Immature natural killer cell (primary cell): ENCODE data around the gene B4GALNT4. TPM values are rescaled to one million over a fixed set of nuclear protein-coding genes. Genes with fewer than 3 reads are reported as not detected.
"Not testable (repeated sequence)": the region's sequence is repeated elsewhere in the genome, so short reads cannot be mapped to it uniquely, and the experiment has no call there.

ENCODE experiments used
- DNase-seq, 3 donors: peaks; one replicate each; pipeline ENCODE4 v3.0.0; 2022; ENCODE audit warnings: mixed read lengths in 1 of 3
- H3K27ac Mint-ChIP-seq, 6 donors: one replicate each; pipeline ENCODE4 v1.8.0; 2020; ENCODE audit warnings: mixed read lengths in 6 of 6, mild to moderate bottlenecking in 5 of 6, inconsistent platforms in 4 of 6, moderate library complexity in 3 of 6
- H3K27me3 Mint-ChIP-seq, 3 donors: one replicate each; pipeline ENCODE4 v1.8.0; 2020 to 2021; ENCODE audit warnings: low read depth in 3 of 3, mild to moderate bottlenecking in 3 of 3, mixed read lengths in 3 of 3, moderate library complexity in 3 of 3, inconsistent platforms in 1 of 3
- H3K36me3 Mint-ChIP-seq, 3 donors: one replicate each; pipeline ENCODE4 v1.8.0; 2020; ENCODE audit warnings: mixed read lengths in 3 of 3, inconsistent platforms in 2 of 3, mild to moderate bottlenecking in 2 of 3
- H3K4me1 Mint-ChIP-seq, 2 donors: one replicate each; pipeline ENCODE4 v1.8.0; 2020; ENCODE audit warnings: inconsistent platforms in 2 of 2, mild to moderate bottlenecking in 2 of 2, mixed read lengths in 2 of 2, moderate library complexity in 1 of 2
- H3K4me3 Mint-ChIP-seq, 5 donors: one replicate each; pipeline ENCODE4 v1.8.0; 2020; ENCODE audit warnings: mild to moderate bottlenecking in 5 of 5, mixed read lengths in 5 of 5, inconsistent platforms in 3 of 5, moderate library complexity in 3 of 5
- H3K9me3 Mint-ChIP-seq, 6 donors: one replicate each; pipeline ENCODE4 v1.8.0; 2020; ENCODE audit warnings: mild to moderate bottlenecking in 6 of 6, mixed read lengths in 6 of 6, inconsistent platforms in 4 of 6, moderate library complexity in 3 of 6
- polyA plus RNA-seq, 3 donors: library from polyadenylated mRNA; unstranded; fragments of 300-500 nt; fragmentation: Illumina TruSeq; gene quantifications; one replicate each; pipeline ENCODE4 v1.2.3, GENCODE V29; 2021

B4GALNT4 gene
- polyA plus RNA-seq, 3 donors from 2014 or later: 0.53 TPM; not detected in 2

DNA sequence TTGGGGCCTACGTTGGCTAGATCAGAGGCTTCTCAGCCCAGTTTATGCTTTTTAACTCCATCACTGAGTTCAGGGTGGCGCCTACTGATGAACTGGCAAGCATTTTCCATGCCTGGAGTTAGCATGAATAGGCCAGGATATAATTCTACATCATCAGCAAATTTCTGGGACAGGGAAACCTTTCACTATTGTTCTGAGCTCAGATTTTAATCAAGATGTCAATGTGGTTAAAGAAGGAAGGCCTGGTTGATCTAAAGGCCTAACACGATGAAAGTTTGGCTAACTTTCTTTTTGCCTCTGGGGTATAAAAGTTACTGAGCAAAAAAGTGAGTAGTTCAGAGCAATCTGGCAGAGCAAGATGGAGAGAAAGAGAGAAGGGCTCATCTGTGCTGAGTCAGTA, 27.0 kb upstream of the B4GALNT4 start:
- Mint-ChIP-seq H3K4me1 (peaks cover 23 to 36% of the 10 kb centered on the region in 2 donors), H3K9me3 (no peaks in the 10 kb centered on the region), H3K27ac (peak overlapping the region in 4 of 6 donors; percentile 13 to 81 (median 63)), H3K27me3 (peaks cover 0 to 3% (median 2%) of the 10 kb centered on the region in 3 donors), H3K36me3 (no peaks in the 10 kb centered on the region), H3K4me3 (no peak overlapping the region)
- no peak for DNase-seq

DNA sequence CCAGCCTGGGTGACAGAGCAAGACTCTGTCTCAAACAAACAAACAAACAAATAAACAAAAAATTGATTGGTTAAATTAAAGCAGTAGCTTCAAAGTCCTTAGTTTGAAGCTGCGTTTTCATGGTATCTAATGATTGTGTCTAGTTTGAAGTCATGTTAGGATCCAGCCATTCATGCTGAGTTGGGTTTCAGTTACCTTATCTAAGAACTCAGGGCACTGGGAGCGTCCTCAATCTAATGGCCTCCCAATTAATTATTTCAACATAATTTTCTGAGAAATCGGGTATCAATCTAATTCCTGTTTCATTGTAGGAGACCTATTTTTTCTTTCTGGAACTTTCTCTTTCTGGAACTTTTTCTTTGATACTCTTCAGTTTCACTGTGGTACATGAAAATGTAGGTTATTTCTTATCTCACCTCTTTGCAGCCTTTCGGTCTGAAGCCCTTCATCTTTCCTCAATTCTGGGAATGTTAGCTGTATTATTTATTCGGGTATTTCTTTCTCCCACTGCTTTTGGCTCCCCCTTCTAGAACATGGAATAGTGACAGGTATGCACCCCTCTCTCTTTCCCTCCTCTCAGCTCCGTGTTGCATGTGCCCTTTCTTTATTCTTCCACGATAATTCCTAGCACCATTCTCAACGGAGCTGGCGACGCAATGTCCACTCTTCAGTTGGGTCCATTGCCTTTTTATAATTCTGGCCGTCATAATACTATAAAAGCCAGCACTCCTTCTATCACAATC, 24.3 kb upstream of the B4GALNT4 start:
- no peaks in the 10 kb centered on the region for H3K9me3 Mint-ChIP-seq
- peaks cover 37 to 57% of the 10 kb centered on the region in 2 donors for H3K4me1 Mint-ChIP-seq
- no peak for DNase-seq
- no peak overlapping the region for H3K4me3 Mint-ChIP-seq
- no peaks in the 10 kb centered on the region for H3K36me3 Mint-ChIP-seq
- H3K27me3 Mint-ChIP-seq: peaks cover 1 to 6% (median 4%) of the 10 kb centered on the region in 3 donors
- H3K27ac Mint-ChIP-seq: peak overlapping the region in 2 of 6 donors; percentile 41 to 42

DNA sequence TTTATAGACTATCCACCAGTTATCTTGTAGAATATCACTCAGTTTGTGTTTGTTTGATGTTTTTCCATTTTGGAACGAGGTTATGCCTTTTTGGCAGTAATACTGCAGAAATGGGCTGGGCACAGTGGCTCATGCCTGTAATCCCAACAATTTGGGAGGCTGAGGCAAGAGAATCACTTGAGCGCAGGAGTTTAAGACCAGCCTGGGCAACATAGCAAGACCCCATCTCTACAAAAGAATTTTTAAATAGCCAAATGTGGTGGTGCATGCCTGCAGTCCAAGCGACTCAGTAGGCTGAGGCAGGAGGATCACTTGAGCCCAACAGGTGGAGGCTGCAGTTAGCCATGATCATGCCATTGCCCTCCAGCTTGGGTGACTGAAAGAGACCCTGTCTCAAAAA, 22.8 kb upstream of the B4GALNT4 start:
- Mint-ChIP-seq H3K36me3 (no peaks in the 10 kb centered on the region), H3K27ac (peak overlapping the region in 4 of 6 donors; percentile 17 to 76 (median 32)), H3K4me3 (no peak overlapping the region), H3K4me1 (peaks cover 41 to 57% of the 10 kb centered on the region in 2 donors), H3K9me3 (no peaks in the 10 kb centered on the region), H3K27me3 (peaks cover 4 to 11% (median 4%) of the 10 kb centered on the region in 3 donors)
- no peak for DNase-seq

DNA sequence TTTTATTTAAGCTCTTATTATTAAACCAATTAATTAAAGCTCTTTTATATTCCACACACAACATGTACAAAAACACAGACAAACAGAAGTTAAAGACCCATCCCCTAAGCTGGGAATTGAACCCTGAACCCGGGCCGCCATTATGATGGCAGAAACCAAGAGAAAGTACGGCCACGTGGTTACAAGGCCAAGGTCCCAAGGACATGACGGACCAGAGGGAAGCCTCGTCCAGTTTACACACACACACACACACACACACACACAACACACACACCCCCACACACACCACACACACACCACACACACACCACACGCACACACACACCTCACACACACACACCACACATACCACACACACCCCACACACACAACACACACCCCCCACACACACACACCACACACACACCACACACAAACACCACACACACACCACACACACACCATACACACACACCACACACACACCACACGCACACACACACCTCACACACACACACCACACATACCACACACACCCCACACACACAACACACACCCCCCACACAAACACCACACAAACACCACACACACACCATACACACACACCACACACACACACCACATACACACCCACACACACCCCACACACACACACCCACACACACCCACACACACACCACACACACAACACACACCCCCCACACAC, 19.9 kb upstream of the B4GALNT4 start:
- peak overlapping the region; percentile 88 to 99 (median 96) for H3K27ac Mint-ChIP-seq
- H3K36me3 Mint-ChIP-seq, H3K9me3 Mint-ChIP-seq, DNase-seq: not testable (repeated sequence)
- peaks cover 57 to 74% of the 10 kb centered on the region in 2 donors for H3K4me1 Mint-ChIP-seq
- peak overlapping the region in 4 of 5 donors; percentile 33 to 72 (median 53) for H3K4me3 Mint-ChIP-seq
- peaks cover 4 to 14% (median 5%) of the 10 kb centered on the region in 3 donors for H3K27me3 Mint-ChIP-seq

- not testable (repeated sequence) for H3K36me3 Mint-ChIP-seq, DNase-seq, H3K9me3 Mint-ChIP-seq
- Mint-ChIP-seq H3K4me3 (peak overlapping the region; percentile 70 to 83 (median 72)), H3K27ac (peak overlapping the region; percentile 88 to 99 (median 96)), H3K4me1 (peaks cover 64 to 81% of the 10 kb centered on the region in 2 donors), H3K27me3 (peaks cover 8 to 17% (median 8%) of the 10 kb centered on the region in 3 donors)
These were observed 19.1 kb upstream of the B4GALNT4 start for GRCh38 chr11:350033-350722.

GRCh38 chr11:350723-351255, 18.5 kb upstream of the B4GALNT4 start:
- Mint-ChIP-seq H3K4me3 (peak overlapping the region; percentile 70 to 83 (median 72)), H3K27ac (peak overlapping the region; percentile 88 to 99 (median 96))
- peak; percentile 84 to 87 (median 86) for DNase-seq

GRCh38 chr11:351411-351810, 17.9 kb upstream of the B4GALNT4 start:
- no peak for DNase-seq
- H3K27ac Mint-ChIP-seq: peak overlapping the region; percentile 88 to 99 (median 96)
- H3K4me1 Mint-ChIP-seq: peaks cover 68 to 79% of the 10 kb centered on the region in 2 donors

More at GRCh38 chr11:350723-351255, 18.5 kb upstream of the B4GALNT4 start:
- Mint-ChIP-seq H3K36me3 (no peaks in the 10 kb centered on the region), H3K9me3 (no peaks in the 10 kb centered on the region), H3K4me1 (peaks cover 68 to 85% of the 10 kb centered on the region in 2 donors), H3K27me3 (peaks cover 9 to 22% (median 12%) of the 10 kb centered on the region in 3 donors)

GRCh38 chr11:352456-353031, 16.8 kb upstream of the B4GALNT4 start:
- peak overlapping the region; percentile 33 to 62 (median 51) for H3K4me3 Mint-ChIP-seq
- peak overlapping the region; percentile 79 to 96 (median 92) for H3K27ac Mint-ChIP-seq
- no peak for DNase-seq
- peaks cover 68 to 77% of the 10 kb centered on the region in 2 donors for H3K4me1 Mint-ChIP-seq
- H3K27me3 Mint-ChIP-seq: peaks cover 9 to 22% (median 12%) of the 10 kb centered on the region in 3 donors
- H3K9me3 Mint-ChIP-seq: no peaks in the 10 kb centered on the region
- no peaks in the 10 kb centered on the region for H3K36me3 Mint-ChIP-seq

More at GRCh38 chr11:351411-351810, 17.9 kb upstream of the B4GALNT4 start:
- H3K27me3 Mint-ChIP-seq: peaks cover 9 to 22% (median 12%) of the 10 kb centered on the region in 3 donors
- H3K36me3 Mint-ChIP-seq: no peaks in the 10 kb centered on the region
- peak overlapping the region; percentile 70 to 83 (median 72) for H3K4me3 Mint-ChIP-seq
- no peaks in the 10 kb centered on the region for H3K9me3 Mint-ChIP-seq

DNA sequence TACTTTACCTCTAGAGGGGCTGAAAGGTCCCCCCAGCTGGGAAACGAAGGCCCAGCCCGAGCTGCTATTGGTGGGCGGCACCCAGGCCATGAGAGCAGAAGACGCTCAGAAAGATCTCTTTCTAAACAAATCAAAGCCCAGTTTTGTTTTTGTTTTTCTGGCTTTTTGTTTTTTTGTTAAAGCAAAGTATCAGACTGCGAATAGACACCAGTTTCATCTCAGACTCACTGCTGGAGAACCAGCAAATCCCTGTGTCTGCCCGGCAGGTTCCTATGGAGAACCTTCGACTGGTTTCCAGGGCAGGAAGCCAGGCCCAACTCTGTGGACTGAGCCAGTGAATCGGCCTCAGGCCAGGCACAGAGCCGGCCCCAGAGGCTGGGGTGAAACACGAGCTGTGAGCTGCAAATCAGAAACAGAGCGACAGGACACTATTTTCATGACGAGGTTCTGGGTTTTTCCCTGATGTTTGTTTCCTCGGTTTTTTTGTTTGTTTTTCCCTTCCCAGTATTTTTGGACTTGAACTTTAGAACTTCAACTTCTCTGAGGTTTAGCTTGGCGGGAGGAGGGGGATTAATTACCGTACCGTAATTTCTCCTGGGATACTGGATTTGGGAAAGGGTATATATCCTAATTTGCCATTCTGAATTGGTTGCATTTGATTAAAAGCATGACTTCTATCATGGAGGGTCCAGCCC, 16.0 kb upstream of the B4GALNT4 start:
- Mint-ChIP-seq H3K4me3 (peak overlapping the region; percentile 47 to 62 (median 52)), H3K27ac (peak overlapping the region; percentile 79 to 96 (median 92)), H3K27me3 (peaks cover 9 to 22% (median 12%) of the 10 kb centered on the region in 3 donors), H3K9me3 (no peaks in the 10 kb centered on the region), H3K4me1 (peaks cover 70 to 72% of the 10 kb centered on the region in 2 donors), H3K36me3 (no peaks in the 10 kb centered on the region)
- no peak for DNase-seq

GRCh38 chr11:355581-356458, 13.5 kb upstream of the B4GALNT4 start:
- Mint-ChIP-seq H3K4me1 (peaks cover 56 to 67% of the 10 kb centered on the region in 2 donors), H3K27me3 (peaks cover 5 to 16% (median 10%) of the 10 kb centered on the region in 3 donors), H3K36me3 (no peaks in the 10 kb centered on the region), H3K9me3 (no peaks in the 10 kb centered on the region), H3K4me3 (peak overlapping the region; percentile 56 to 68 (median 65)), H3K27ac (peak overlapping the region; percentile 80 to 95 (median 92))
- peak; percentile 81 to 84 (median 81) for DNase-seq

DNA sequence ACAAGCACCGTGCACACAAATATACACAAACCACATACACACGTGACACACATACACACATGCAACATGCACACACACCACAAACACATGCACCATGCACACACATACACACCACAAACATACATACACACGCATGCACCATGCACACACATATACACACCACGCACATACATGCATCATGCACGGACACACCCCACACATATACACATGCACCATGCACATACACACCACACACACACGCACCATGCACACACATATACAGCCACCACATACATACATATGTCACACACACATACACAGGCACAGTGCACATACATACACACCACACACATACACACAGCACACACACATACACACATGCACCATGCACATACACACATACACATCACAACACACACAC, 12.7 kb upstream of the B4GALNT4 start:
- no peaks in the 10 kb centered on the region for H3K36me3 Mint-ChIP-seq
- H3K9me3 Mint-ChIP-seq: peaks cover 0 to 2% (median 0%) of the 10 kb centered on the region in 6 donors
- H3K27ac Mint-ChIP-seq: no peak overlapping the region
- H3K27me3 Mint-ChIP-seq: peaks cover 5 to 16% (median 10%) of the 10 kb centered on the region in 3 donors
- H3K4me1 Mint-ChIP-seq: peaks cover 52 to 62% of the 10 kb centered on the region in 2 donors
- DNase-seq: no peak
- H3K4me3 Mint-ChIP-seq: no peak overlapping the region

DNA sequence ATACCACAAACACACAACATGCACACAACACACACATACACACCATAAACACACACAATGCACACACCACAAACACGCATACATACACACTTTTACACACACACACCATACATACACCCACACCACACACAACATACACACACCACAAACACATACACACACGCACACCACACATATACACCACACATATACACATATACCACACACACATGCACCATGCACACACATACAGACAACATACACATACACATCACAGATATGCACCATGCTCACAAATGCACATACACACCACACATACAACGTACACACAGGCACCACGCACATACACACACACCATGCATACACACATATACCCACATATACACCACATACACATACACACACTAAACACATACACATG, 11.7 kb upstream of the B4GALNT4 start:
- H3K9me3 Mint-ChIP-seq: peaks cover 0 to 2% (median 0%) of the 10 kb centered on the region in 6 donors
- no peaks in the 10 kb centered on the region for H3K36me3 Mint-ChIP-seq
- DNase-seq: no peak
- H3K27me3 Mint-ChIP-seq: peaks cover 5 to 15% (median 10%) of the 10 kb centered on the region in 3 donors
- no peak overlapping the region for H3K27ac Mint-ChIP-seq
- peaks cover 52 to 60% of the 10 kb centered on the region in 2 donors for H3K4me1 Mint-ChIP-seq
- H3K4me3 Mint-ChIP-seq: no peak overlapping the region
